NCI-H2227 (cell line): ENCODE results near the gene NCBP3.

ENCODE experiments used
- DNase-seq: peaks from one replicate; lab custom pipeline; 2025; ENCODE audit not compliant: unreplicated experiment; lab: John Stamatoyannopoulos, UW

The NCBP3 gene

DNA sequence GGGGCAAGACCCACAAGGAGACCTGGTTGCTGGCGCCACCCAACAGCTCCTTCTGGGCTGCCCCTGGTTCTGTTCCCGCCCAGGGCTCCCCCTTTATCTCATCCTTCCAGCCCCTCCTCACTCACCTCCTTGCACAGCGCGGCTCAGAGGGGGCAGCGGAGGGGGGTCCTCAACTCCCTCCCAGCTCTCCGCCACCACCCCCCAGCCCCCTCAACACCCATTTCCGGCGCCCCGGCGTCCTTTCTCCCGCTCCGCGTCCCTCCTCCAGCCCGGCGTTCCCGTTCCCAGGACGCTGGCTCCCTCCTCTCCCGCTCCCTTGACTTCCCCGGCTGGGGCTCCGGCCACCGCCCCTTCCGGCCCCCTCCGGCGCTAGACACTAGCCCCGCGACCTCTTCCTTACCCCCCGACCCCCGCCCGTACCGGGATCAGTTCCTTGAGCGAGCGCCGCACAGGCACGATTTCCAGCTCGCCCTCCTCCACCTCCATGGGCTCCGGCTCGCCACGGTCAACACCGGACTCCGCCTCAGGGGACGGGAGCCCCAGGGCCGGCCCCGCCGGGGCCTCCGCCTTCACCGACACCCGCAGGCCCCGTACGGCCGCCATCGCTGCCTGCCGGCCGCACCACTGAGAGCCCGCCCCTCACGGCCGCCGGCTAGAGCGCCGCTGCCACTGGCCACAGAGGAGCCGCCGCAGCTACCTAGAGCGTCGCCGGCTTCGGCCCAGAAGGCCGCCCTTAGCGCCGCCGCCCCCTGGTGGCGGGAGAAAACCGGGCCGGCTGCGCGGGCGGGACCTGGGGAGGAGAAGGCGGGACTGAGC lies at the start of gene NCBP3:
TSS of gene NCBP3 (minus strand) at position 626 of the 816 bp plus-strand sequence. CDS start at position 603, 23 bp downstream.
- peak; percentile 94 for DNase-seq

DNA sequence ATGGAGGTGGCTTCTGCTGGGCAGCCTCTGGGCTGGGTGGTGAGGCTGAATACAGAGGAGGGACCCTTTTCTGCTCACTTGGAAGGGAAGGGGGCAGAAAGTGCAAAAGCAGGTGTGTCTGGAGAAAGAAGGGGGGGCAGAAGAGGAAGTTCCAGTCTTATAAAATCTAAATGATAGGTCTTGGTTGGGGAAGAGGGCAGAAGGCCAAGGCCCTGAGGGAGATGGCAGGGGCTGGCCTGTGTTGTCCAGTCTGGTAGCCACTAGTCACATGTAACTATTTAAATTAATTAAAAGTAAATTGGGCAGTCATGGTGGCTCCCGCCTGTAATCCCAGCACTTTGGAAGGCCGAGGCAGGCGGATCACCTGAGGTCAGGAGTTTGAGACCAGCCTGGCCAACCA lies 49.3 kb upstream of the NCBP3 start:
- no peak for DNase-seq

DNA sequence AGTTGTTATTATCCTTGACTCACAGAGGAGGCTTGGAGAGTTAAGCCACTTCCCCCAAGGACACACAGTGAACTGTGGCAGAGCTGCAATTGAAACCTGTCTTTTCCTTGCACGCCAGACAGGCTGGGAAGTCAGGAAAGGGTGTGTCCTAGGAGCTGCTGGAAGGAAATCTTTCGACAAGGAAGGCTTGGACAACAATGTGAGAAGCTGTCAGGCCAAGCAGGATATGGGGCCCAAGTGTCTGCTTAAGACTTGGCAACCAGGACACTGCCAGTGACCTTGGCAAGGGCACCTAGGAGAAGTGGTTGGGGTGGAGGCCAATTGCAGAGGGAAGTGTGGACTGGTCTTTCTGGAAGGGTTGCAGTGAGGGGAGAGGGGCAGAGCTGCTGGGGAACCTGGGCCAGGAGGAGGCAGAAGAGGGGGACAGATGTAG lies 48.9 kb upstream of the NCBP3 start:
- DNase-seq = no peak

- DNase-seq = no peak
Observed at GRCh38 chr17:3894188-3894587, 48.1 kb upstream of the NCBP3 start.

DNA sequence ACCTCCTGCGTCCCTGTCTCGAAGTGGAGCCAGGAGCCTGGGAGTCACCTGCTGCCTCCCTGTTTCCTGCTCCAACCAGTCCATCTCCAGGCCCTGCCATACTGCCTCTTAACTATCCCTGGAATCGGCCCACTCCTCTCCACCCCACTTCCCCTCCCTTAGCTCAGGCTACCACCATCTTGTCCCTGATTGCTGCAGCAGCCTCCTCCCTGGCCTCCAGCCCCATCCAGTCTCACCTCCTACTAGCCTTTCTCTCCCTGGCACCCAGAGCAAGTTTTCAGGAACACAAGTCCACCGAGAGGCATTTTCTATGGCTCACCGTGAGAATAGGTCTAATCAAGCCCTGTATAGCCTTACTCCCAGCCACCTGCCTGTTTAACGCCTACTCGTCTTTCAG lies 47.7 kb upstream of the NCBP3 start:
- DNase-seq = no peak

- DNase-seq = peak; percentile 89
Observed at GRCh38 chr17:3893003-3893719, 47.1 kb upstream of the NCBP3 start, which contains the start of gene CAMKK1. TSS of gene CAMKK1 (minus strand) at chr17:3893053. CDS start at chr17:3885687, 7,366 bp downstream.

GRCh38 chr17:3892095-3892998 lies 46.3 kb upstream of the NCBP3 start:
- peak; percentile 74 for DNase-seq

DNA sequence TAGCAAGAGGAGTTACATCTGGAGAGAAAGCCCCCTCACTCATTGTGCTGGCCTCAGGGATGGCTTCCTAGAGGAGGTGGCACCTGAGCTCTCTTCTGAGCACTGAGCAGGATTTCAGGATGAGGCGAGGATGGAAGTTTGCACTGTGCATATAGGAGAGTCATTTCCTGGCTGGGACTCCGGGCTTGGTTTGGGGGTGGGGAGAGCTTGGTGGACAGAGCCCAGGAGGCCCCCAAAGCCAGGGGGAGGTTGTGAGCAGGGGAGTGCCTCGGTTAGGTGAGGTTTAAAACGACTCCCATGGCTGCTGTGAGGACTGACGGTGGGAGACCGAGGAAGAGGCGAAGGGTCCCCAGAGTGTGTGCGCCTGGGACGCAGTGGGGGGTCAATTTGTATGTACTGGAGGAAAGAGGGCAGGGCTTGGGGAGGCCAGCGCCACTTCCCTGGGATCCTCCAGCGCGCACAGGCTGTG lies 45.6 kb upstream of the NCBP3 start:
- no peak for DNase-seq

DNA sequence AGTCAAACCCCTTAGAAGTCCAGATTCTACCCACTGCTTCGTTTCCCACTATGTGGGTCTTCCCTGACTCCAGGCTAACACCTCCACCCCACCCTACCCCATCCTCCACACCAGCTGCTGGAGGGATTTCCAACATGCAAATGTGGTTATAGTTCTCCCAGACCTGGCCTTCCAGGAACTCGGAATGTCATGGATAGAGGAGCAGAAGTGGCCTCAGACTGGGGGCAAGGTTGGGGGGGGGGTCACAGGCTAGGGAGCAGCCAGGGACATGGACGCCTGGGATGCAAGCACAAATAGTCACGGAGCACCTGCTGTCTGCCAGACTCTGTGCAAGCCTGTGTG lies 44.8 kb upstream of the NCBP3 start:
- no peak for DNase-seq

GRCh38 chr17:3890082-3890877 lies 44.2 kb upstream of the NCBP3 start:
- no peak for DNase-seq

GRCh38 chr17:3889325-3890012 lies 43.4 kb upstream of the NCBP3 start:
- DNase-seq = no peak

DNA sequence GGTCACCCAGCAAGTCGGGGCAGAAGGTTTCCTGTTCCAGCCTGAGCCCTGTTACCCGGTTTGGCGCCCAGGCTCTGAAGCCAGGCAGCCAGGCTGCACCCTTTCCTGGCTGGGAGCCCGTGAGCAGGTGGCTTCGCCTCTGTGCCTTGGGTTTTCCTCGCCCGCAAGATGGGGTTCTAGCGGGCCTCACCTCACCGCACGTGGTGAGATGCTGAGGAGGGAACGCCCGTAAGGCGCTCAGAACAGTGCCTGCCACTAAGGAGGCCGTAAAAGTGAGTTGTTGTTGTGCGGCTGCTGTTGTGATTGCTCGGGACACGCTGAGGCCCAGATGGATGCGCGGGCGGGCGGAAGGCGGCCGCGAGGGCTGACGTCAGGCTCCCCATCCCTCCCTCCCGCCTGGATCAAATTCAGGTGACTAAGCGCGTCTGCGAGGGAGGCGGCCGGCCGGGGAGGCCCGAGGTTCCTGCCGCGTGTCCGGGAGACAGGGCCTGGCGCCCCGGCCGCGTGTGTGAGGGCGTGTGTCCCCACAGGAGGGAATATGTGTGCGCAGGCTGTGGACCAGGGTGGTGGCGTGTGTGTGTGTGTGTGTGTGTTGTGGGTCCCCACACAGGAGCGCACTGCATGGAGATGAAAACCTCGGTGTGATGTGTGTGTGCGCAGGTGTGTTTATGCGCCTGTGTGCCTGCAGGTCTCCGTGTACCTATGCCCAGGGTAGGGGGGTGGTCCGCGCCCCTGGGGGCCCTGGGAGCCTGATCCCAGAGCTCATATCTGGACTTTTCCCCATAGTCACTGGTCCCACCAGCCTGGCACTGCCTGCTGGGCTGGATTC lies 42.5 kb upstream of the NCBP3 start:
- DNase-seq = peak; percentile 38

DNA sequence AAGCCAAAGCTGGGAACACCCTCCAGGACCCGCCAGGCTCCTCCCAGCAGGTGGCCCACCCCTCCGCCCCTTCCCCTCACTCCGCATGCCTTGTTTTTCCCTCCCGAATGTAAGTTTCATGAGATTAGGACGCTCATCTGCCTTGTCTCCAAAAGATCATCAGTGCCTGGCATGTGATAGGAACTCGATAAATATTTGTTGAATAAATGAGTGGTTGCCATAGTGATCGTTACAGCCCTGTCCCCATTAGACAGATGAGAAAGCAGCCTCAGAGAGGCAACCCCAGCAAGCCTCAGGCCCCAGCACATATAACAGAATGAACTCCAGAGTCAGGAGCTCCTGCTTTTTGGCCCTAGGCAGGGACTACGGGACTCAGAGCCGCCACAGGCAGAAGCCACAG lies 41.8 kb upstream of the NCBP3 start:
- DNase-seq = no peak

- no peak for DNase-seq
Observed at GRCh38 chr17:3887394-3887793, 41.3 kb upstream of the NCBP3 start.

GRCh38 chr17:3886776-3887175 lies 40.7 kb upstream of the NCBP3 start:
- no peak for DNase-seq

- DNase-seq = no peak
Observed at GRCh38 chr17:3885970-3886369, 39.9 kb upstream of the NCBP3 start.

DNA sequence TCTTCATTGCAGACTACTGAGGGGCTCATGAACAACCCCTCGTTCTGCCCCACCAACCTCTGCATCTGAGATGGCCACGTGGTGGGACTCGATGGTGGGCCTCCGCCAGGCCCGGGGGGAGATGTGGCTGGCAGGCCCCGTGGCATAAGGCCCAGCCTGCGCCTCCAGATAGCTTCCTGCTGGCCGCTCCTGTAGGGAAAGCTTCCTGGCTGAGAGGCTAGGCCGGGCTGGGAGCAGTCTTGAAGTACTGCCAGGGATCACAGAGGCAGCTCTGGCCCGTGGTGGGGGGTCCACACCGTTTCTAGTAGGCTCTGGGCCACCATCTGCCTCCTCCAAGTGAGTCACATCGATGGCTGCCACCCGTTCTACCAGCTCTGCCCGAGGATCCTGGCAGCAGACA lies 39.2 kb upstream of the NCBP3 start:
- no peak for DNase-seq

GRCh38 chr17:3884188-3884587 lies 38.1 kb upstream of the NCBP3 start:
- DNase-seq = no peak

- no peak for DNase-seq
Observed at GRCh38 chr17:3882276-3882675, 36.2 kb upstream of the NCBP3 start.
